ENCODE data around the gene PIM2. TPM values are rescaled to one million over a fixed set of nuclear protein-coding genes. Genes with fewer than 3 reads are reported as not detected.

Gene PIM2
- polyA plus RNA-seq, 6 donors from 2014 or later = 202 to 489 (median 254) TPM

DNA sequence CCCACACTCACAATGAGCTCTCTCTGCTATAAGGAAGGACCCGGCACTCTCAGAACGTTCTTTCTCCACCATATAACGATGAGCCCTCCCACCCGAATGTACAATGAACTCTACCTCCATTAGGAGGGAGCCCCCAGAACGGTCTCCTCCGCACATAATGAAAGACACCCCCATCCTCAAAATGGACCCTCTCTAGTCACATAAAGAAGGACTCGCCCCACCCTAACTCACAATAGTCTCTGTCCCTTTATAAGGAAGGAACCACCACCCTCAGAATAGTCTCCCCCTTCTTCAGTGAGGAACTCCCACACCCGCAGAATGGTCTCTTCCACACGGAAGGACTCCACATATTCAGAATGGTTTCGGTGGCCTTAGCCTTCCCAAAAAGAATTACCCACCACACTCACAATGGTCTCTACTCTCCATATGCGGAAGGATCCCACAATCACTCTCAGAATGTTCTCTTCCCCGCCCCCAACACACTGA lies 7.9 kb downstream of the PIM2 start:
- peaks cover 30 to 47% (median 32%) of the 10 kb centered on the region in 3 donors for H3K4me1 Mint-ChIP-seq
- ATAC-seq (ENCODE audit: low read depth in 2 of 2) = peak; percentile 19 to 29
- DNase-seq = no peak
- peak overlapping the region; percentile 95 to 99 (median 96) for H3K27ac Mint-ChIP-seq
- peaks cover 0 to 3% (median 0%) of the 10 kb centered on the region in 7 donors for H3K9me3 Mint-ChIP-seq
- peak overlapping the region; percentile 78 to 95 (median 92) for H3K4me3 Mint-ChIP-seq
- no peaks in the 10 kb centered on the region for H3K36me3 Mint-ChIP-seq
- no peaks in the 10 kb centered on the region for H3K27me3 Mint-ChIP-seq

- H3K9me3 Mint-ChIP-seq = peaks cover 0 to 3% (median 0%) of the 10 kb centered on the region in 7 donors
- DNase-seq = no peak
- H3K4me3 Mint-ChIP-seq = peak overlapping the region in 4 of 8 donors; percentile 50 to 93 (median 91)
- peak overlapping the region in 1 of 6 donors; percentile 95 for H3K27ac Mint-ChIP-seq
- H3K36me3 Mint-ChIP-seq = no peaks in the 10 kb centered on the region
- H3K27me3 Mint-ChIP-seq = no peaks in the 10 kb centered on the region
- no peak for ATAC-seq (ENCODE audit: low read depth in 2 of 2)
- peaks cover 27 to 38% (median 32%) of the 10 kb centered on the region in 3 donors for H3K4me1 Mint-ChIP-seq
Observed at GRCh38 chrX:48909703-48910294, 9.0 kb downstream of the PIM2 start.

DNA sequence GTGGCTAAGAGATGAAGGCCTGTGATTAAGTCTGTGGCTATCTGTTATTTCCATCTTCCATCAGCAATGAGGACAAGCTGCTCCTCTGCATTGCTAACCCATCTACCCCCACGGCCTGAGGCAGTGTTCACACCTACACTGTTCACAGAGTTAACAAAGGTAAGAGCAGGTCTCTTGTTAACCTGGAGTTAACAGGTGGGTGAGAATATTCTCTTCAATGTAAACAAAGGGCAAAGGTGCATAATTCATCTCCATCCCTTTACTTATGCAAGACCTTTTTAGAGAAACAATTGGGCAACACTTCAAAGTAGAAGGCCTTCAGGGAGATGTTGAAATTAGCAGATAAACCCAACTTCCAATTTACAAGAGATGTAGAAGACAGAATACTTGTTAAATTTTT lies 10.2 kb downstream of the PIM2 start:
- Mint-ChIP-seq H3K36me3 (no peaks in the 10 kb centered on the region), H3K27ac (peak overlapping the region in 2 of 6 donors; percentile 21 to 59), H3K4me1 (peaks cover 19 to 27% (median 21%) of the 10 kb centered on the region in 3 donors), H3K9me3 (peaks cover 0 to 3% (median 0%) of the 10 kb centered on the region in 7 donors), H3K4me3 (peak overlapping the region in 1 of 8 donors; percentile 93), H3K27me3 (no peaks in the 10 kb centered on the region)
- ATAC-seq (ENCODE audit: low read depth in 2 of 2) (no peak), DNase-seq (no peak)

DNA sequence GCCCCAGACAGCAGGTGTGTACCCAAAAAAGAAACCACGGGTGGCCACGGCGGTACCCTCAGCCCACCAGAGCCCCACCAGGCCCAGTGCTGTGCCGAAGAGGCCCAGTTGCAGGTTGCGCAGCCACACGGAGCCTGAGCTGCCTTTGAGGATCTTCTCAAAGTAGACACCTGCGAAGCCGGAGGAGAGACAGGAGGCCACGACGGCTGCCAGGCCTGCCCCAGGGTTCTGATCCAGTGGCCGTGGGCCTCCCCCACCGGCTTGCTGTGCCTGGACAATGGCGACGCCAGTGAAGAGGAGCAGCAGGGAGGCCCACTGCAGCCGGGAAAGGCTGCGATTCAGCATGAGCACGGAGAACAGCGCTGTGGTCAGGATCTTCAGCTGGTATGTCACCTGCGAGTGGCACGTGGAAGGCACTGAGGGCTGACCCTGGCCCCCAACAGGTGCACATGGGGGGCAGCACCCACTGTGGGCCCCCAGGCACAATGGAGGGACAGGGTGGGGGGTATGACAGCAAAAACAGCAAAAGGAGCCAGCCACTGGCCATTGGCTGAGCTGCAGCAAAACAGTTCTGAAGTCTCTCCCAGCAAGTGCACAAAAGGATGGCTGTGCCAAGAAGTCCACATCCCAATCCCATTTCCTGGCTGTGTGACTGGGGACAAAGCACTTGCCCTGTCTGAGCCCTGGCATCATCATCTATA lies 13.6 kb downstream of the PIM2 start:
- no peaks in the 10 kb centered on the region for H3K9me3 Mint-ChIP-seq
- H3K27me3 Mint-ChIP-seq = no peaks in the 10 kb centered on the region
- H3K4me3 Mint-ChIP-seq = peak overlapping the region in 1 of 8 donors; percentile 12
- peaks cover 0 to 7% of the 10 kb centered on the region in 2 donors for H3K36me3 Mint-ChIP-seq
- ATAC-seq (ENCODE audit: low read depth in 2 of 2) = no peak
- H3K27ac Mint-ChIP-seq = peak overlapping the region in 1 of 6 donors; percentile 59
- DNase-seq = no peak
- H3K4me1 Mint-ChIP-seq = peaks cover under 1 to 4% (median 4%) of the 10 kb centered on the region in 3 donors

- H3K36me3 Mint-ChIP-seq = peaks cover 0 to 7% of the 10 kb centered on the region in 2 donors
- no peaks in the 10 kb centered on the region for H3K9me3 Mint-ChIP-seq
- DNase-seq (no peak), ATAC-seq (ENCODE audit: low read depth in 2 of 2) (no peak)
- no peaks in the 10 kb centered on the region for H3K27me3 Mint-ChIP-seq
- peaks cover 2 to 4% (median 4%) of the 10 kb centered on the region in 3 donors for H3K4me1 Mint-ChIP-seq
- H3K27ac Mint-ChIP-seq = no peak overlapping the region
- H3K4me3 Mint-ChIP-seq = peak overlapping the region in 1 of 8 donors; percentile 15
Observed at GRCh38 chrX:48904626-48905025, 14.2 kb downstream of the PIM2 start.

DNA sequence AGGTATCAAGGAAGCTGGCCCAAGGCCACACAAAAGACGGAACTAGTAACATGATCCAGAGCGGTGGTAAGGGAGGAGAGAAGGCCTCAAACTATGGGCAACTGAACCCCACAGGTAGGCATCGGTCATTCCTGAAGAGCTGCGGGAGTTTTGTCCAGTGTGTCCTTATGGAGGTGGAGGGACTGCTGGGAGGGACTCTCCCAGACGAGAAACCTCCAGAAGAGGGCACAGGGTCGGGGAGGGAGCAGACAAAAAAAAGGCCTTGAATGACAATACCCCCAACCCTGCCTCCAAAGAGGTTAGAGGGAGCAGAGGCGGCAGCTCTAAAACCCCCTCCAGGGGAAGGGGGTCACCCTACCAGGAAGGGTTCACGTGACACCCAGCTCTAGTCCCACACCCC lies 14.6 kb downstream of the PIM2 start:
- ATAC-seq (ENCODE audit: low read depth in 2 of 2) = no peak
- H3K9me3 Mint-ChIP-seq = no peaks in the 10 kb centered on the region
- H3K36me3 Mint-ChIP-seq = peaks cover 0 to 7% of the 10 kb centered on the region in 2 donors
- no peak overlapping the region for H3K27ac Mint-ChIP-seq
- peaks cover 2 to 4% (median 4%) of the 10 kb centered on the region in 3 donors for H3K4me1 Mint-ChIP-seq
- DNase-seq = no peak
- H3K27me3 Mint-ChIP-seq = no peaks in the 10 kb centered on the region
- no peak overlapping the region for H3K4me3 Mint-ChIP-seq

GRCh38 chrX:48903290-48903689 lies 15.5 kb downstream of the PIM2 start:
- peaks cover 0 to 7% of the 10 kb centered on the region in 2 donors for H3K36me3 Mint-ChIP-seq
- H3K27ac Mint-ChIP-seq = peak overlapping the region in 2 of 6 donors; percentile 77 to 85
- H3K27me3 Mint-ChIP-seq = no peaks in the 10 kb centered on the region
- no peak overlapping the region for H3K4me3 Mint-ChIP-seq
- H3K9me3 Mint-ChIP-seq = no peaks in the 10 kb centered on the region
- ATAC-seq (ENCODE audit: low read depth in 2 of 2) (no peak), DNase-seq (no peak)
- H3K4me1 Mint-ChIP-seq = peaks cover 4 to 6% (median 6%) of the 10 kb centered on the region in 3 donors

DNA sequence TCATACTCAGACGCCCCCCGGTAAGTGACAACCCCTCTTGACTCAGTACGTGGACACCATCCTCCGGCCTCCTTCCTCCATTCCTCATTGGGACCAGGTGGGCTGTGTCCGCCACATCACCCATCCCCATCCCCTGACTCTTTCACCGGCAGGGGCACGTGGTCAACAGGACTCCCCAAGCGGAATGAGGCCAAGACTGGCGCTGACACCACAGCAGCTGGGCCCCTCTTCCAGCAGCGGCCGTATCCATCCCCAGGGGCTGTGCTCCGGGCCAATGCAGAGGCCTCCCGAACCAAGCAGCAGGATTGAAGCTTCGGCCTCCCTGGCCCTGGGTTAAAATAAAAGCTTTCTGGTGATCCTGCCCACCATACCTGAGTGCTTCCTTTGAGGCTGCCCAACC lies 16.0 kb downstream of the PIM2 start:
- H3K27me3 Mint-ChIP-seq = no peaks in the 10 kb centered on the region
- peaks cover 5 to 10% (median 9%) of the 10 kb centered on the region in 3 donors for H3K4me1 Mint-ChIP-seq
- H3K27ac Mint-ChIP-seq = peak overlapping the region in 2 of 6 donors; percentile 24 to 36
- no peaks in the 10 kb centered on the region for H3K9me3 Mint-ChIP-seq
- ATAC-seq (ENCODE audit: low read depth in 2 of 2) = no peak
- no peak overlapping the region for H3K4me3 Mint-ChIP-seq
- peaks cover 0 to 7% of the 10 kb centered on the region in 2 donors for H3K36me3 Mint-ChIP-seq
- DNase-seq = no peak

- DNase-seq = no peak
- Mint-ChIP-seq H3K27ac (no peak overlapping the region), H3K36me3 (peaks cover 0 to 7% of the 10 kb centered on the region in 2 donors), H3K4me3 (no peak overlapping the region), H3K27me3 (no peaks in the 10 kb centered on the region), H3K9me3 (no peaks in the 10 kb centered on the region), H3K4me1 (peaks cover 9 to 11% (median 10%) of the 10 kb centered on the region in 3 donors)
- no peak for ATAC-seq (ENCODE audit: low read depth in 2 of 2)
Observed at GRCh38 chrX:48902135-48902534, 16.7 kb downstream of the PIM2 start.

GRCh38 chrX:48901069-48901468 lies 17.8 kb downstream of the PIM2 start:
- Mint-ChIP-seq H3K36me3 (peaks cover 0 to 7% of the 10 kb centered on the region in 2 donors), H3K4me1 (peaks cover 10 to 21% (median 14%) of the 10 kb centered on the region in 3 donors), H3K4me3 (no peak overlapping the region), H3K9me3 (no peaks in the 10 kb centered on the region), H3K27ac (peak overlapping the region in 1 of 6 donors; percentile 49), H3K27me3 (no peaks in the 10 kb centered on the region)
- DNase-seq (no peak), ATAC-seq (ENCODE audit: low read depth in 2 of 2) (no peak)

GRCh38 chrX:48899078-48899410 lies 19.8 kb downstream of the PIM2 start:
- DNase-seq = no peak
- H3K27me3 Mint-ChIP-seq = no peaks in the 10 kb centered on the region
- peaks cover 10 to 28% (median 17%) of the 10 kb centered on the region in 3 donors for H3K4me1 Mint-ChIP-seq
- H3K27ac Mint-ChIP-seq = peak overlapping the region in 2 of 6 donors; percentile 33 to 42
- no peaks in the 10 kb centered on the region for H3K9me3 Mint-ChIP-seq
- ATAC-seq (ENCODE audit: low read depth in 2 of 2) = no peak
- H3K4me3 Mint-ChIP-seq = peak overlapping the region in 4 of 8 donors; percentile 9 to 93 (median 32)
- H3K36me3 Mint-ChIP-seq = peaks cover 0 to 7% of the 10 kb centered on the region in 2 donors

GRCh38 chrX:48897625-48898306 lies 21.1 kb downstream of the PIM2 start, which contains the start of the genes PQBP1 and TIMM17B:
Gene PQBP1, plus strand, starts transcription at chrX:48897930. Its CDS starts 580 bp downstream, at chrX:48898510.
Gene TIMM17B, minus strand, starts transcription at chrX:48897768. Its CDS starts 19 bp downstream, at chrX:48897749.
- ATAC-seq (ENCODE audit: low read depth in 2 of 2) = peak; percentile 83 to 87
- DNase-seq = peak; percentile 89
- Mint-ChIP-seq H3K27me3 (no peaks in the 10 kb centered on the region), H3K9me3 (no peaks in the 10 kb centered on the region), H3K27ac (peak within 1 kb of the TSS; percentile 93 to 99 (median 96)), H3K4me1 (peaks cover 10 to 28% (median 17%) of the 10 kb centered on the region in 3 donors), H3K4me3 (peak within 1 kb of the TSS; percentile 78 to 94 (median 92)), H3K36me3 (peaks cover 0 to 7% of the 10 kb centered on the region in 2 donors)

- peak overlapping the region; percentile 84 to 99 (median 96) for H3K27ac Mint-ChIP-seq
- H3K4me1 Mint-ChIP-seq = peaks cover 10 to 31% (median 15%) of the 10 kb centered on the region in 3 donors
- H3K36me3 Mint-ChIP-seq = peaks cover 0 to 4% of the 10 kb centered on the region in 2 donors
- ATAC-seq (ENCODE audit: low read depth in 2 of 2) (peak; percentile 7 to 16), DNase-seq (peak; percentile 33)
- no peaks in the 10 kb centered on the region for H3K27me3 Mint-ChIP-seq
- peak overlapping the region; percentile 78 to 94 (median 92) for H3K4me3 Mint-ChIP-seq
- H3K9me3 Mint-ChIP-seq = no peaks in the 10 kb centered on the region
Observed at GRCh38 chrX:48897157-48897624, 21.6 kb downstream of the PIM2 start.

Measured in naive B cell (primary cell).